ENCODE results near the gene ATF3. TPM values are rescaled to one million over a fixed set of nuclear protein-coding genes. Genes with fewer than 3 reads are reported as not detected.

Gene ATF3
- total RNA-seq, 5 donors from 2014 or later (not counting 1 experiment from before 2014, with no cell fraction given) = 1.5 to 20.1 (median 3.1) TPM

DNA sequence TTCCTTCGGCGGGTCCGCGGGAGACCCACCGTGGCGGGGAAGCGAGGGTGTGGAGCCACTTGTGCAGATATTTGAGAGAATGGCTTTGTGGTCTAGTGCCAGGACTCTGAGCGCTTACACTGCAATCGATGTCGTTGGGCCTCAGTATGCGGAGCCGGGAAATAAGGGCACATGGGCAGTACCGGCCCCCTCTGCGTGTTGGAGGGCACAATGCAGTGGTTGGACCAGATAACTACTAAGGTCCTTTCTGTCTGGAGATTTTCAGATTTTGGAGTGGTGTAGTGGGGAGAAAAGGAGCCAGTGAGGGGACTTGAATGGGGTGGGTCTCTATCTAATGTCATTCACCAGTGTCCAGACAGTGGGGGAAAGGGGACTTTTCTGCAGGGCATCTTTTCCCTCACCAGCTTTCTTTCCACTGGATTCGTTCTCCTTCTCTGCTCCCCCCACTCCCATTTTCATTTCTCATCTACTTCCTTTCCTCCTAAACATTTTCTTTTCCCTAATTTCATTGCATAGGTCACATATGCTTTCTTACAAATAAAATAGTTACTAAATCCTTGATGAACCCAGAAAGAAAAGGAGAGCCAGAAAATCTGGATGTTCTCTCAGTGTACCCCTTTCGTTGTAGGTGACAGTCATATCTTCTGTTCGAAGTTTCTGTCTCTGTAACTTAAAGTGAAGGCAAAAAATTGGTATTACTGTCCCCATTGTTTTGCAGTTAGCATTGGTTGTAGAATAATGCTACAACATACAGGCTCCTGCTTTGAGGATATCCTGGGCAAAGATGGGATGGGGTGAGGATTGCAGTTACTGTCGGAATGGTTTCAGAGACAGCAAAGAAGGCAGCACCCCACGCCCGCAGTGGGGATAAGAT is 1.4 kb downstream of the ATF3 start:
- POLR2A ChIA-PET = no interaction called here
- Mint-ChIP-seq H3K4me3 (peak overlapping the region; percentile 86 to 92 (median 91)), H3K27ac (peak overlapping the region in 1 of 2 donors; percentile 10), H3K27me3 (peaks cover 44 to 55% of the 10 kb centered on the region in 2 donors), H3K4me1 (peaks cover 24 to 33% (median 24%) of the 10 kb centered on the region in 3 donors), H3K36me3 (no peaks in the 10 kb centered on the region), H3K9me3 (no peaks in the 10 kb centered on the region)
- H3K27me3 ChIP-seq (replicated peaks in 1 of 2; ENCODE audit: control insufficient read depth in 2 of 2, extremely low read depth in 1 of 2, insufficient read depth in 2 of 2, low read length in 1 of 2) = peaks cover 11 to 54% of the 10 kb centered on the region in 2 experiments
- WGBS (ENCODE audit: insufficient coverage) = 18% methylated on average over 16 of the region's 20 CpGs
- DNase-seq (no peak), ATAC-seq (replicated peaks in 1 of 4) (no peak)
- H3K4me1 ChIP-seq (ENCODE audit: control insufficient read depth in 1 of 2, extremely low read depth in 1 of 2, insufficient read depth in 2 of 2, low read length in 2 of 2) = peaks cover 21 to 29% of the 10 kb centered on the region in 2 experiments
- CTCF ChIA-PET = interaction anchor here in 1 of 2 donors (0.5 to 0.7 kb wide), 2 partner anchors 72 to 133 kb away, joined by 3 read pairs; no protein-coding TSS in a partner anchor
- H3K27ac ChIP-seq (ENCODE audit: low read length) = no peak overlapping the region
- H3K9me3 ChIP-seq = no peaks in the 10 kb centered on the region
- H3K4me3 ChIP-seq (ENCODE audit: control insufficient read depth in 1 of 2, extremely low read depth in 1 of 2, low read length in 1 of 2) = peak overlapping the region; percentile 76 to 79
- H3K36me3 ChIP-seq (ENCODE audit: control insufficient read depth in 2 of 2, extremely low read depth in 1 of 2, insufficient read depth in 1 of 2, low read length in 1 of 2) = no peaks in the 10 kb centered on the region

DNA sequence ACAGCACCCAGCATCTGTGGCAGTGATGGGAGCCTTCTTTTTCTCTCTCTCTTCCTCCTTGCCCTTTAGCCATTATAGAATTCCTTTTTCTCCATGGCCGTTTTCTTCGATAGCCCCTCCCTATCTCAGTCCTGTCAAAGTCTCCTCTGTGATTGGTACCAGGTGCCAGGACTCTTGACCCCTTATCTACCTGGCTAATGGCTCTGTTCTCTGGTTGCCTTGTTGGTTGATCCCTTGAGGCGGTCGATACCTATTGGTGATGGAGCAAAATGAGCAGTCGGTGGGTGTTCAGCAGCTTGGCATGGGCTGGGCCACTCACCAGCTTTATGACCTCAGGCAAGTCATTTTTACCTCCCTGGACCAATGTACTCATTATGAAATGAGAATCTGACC is 2.0 kb downstream of the ATF3 start:
- DNase-seq = no peak
- ChIA-PET CTCF (no interaction called here), POLR2A (no interaction called here)
- no peak overlapping the region for H3K4me3 ChIP-seq (ENCODE audit: control insufficient read depth in 1 of 2, extremely low read depth in 1 of 2, low read length in 1 of 2)
- ATAC-seq (replicated peaks in 1 of 4) = no peak
- H3K36me3 ChIP-seq (ENCODE audit: control insufficient read depth in 2 of 2, extremely low read depth in 1 of 2, insufficient read depth in 1 of 2, low read length in 1 of 2) = no peaks in the 10 kb centered on the region
- H3K27me3 Mint-ChIP-seq = peaks cover 38 to 49% of the 10 kb centered on the region in 2 donors
- peaks cover 21 to 29% of the 10 kb centered on the region in 2 experiments for H3K4me1 ChIP-seq (ENCODE audit: control insufficient read depth in 1 of 2, extremely low read depth in 1 of 2, insufficient read depth in 2 of 2, low read length in 2 of 2)
- WGBS (ENCODE audit: insufficient coverage) = no CpG with 5 or more reads among the region's 5 CpGs
- peaks cover 24 to 33% (median 24%) of the 10 kb centered on the region in 3 donors for H3K4me1 Mint-ChIP-seq
- H3K9me3 Mint-ChIP-seq = no peaks in the 10 kb centered on the region
- H3K9me3 ChIP-seq = no peaks in the 10 kb centered on the region
- H3K4me3 Mint-ChIP-seq = peak overlapping the region in 2 of 3 donors; percentile 58 to 86
- no peak overlapping the region for H3K27ac ChIP-seq (ENCODE audit: low read length)
- no peaks in the 10 kb centered on the region for H3K36me3 Mint-ChIP-seq
- H3K27ac Mint-ChIP-seq = peak overlapping the region in 1 of 2 donors; percentile 25
- peaks cover 11 to 54% of the 10 kb centered on the region in 2 experiments for H3K27me3 ChIP-seq (replicated peaks in 1 of 2; ENCODE audit: control insufficient read depth in 2 of 2, extremely low read depth in 1 of 2, insufficient read depth in 2 of 2, low read length in 1 of 2)

- no peaks in the 10 kb centered on the region for H3K9me3 Mint-ChIP-seq
- H3K4me3 Mint-ChIP-seq = peak overlapping the region in 2 of 3 donors; percentile 58 to 86
- peaks cover 19 to 29% (median 21%) of the 10 kb centered on the region in 3 donors for H3K4me1 Mint-ChIP-seq
- no peak overlapping the region for H3K4me3 ChIP-seq (ENCODE audit: control insufficient read depth in 1 of 2, extremely low read depth in 1 of 2, low read length in 1 of 2)
- H3K9me3 ChIP-seq = no peaks in the 10 kb centered on the region
- H3K4me1 ChIP-seq (ENCODE audit: control insufficient read depth in 1 of 2, extremely low read depth in 1 of 2, insufficient read depth in 2 of 2, low read length in 2 of 2) = peaks cover 20 to 28% of the 10 kb centered on the region in 2 experiments
- H3K27me3 ChIP-seq (replicated peaks in 1 of 2; ENCODE audit: control insufficient read depth in 2 of 2, extremely low read depth in 1 of 2, insufficient read depth in 2 of 2, low read length in 1 of 2) = peaks cover 5 to 47% of the 10 kb centered on the region in 2 experiments
- 86% methylated on average over 1 of the region's 2 CpGs for WGBS (ENCODE audit: insufficient coverage)
- ATAC-seq (replicated peaks in 1 of 4) (no peak), DNase-seq (no peak)
- POLR2A ChIA-PET = interaction anchor here in 1 of 2 donors (1.2 kb wide), 1 partner anchor 10 kb away, joined by 3 read pairs; no protein-coding TSS in a partner anchor
- no peak overlapping the region for H3K27ac Mint-ChIP-seq
- no peak overlapping the region for H3K27ac ChIP-seq (ENCODE audit: low read length)
- no peaks in the 10 kb centered on the region for H3K36me3 Mint-ChIP-seq
- CTCF ChIA-PET = interaction anchor here in 1 of 2 donors (0.9 kb wide), 1 partner anchor 132 kb away, joined by 3 read pairs; no protein-coding TSS in a partner anchor
- H3K27me3 Mint-ChIP-seq = peaks cover 31 to 42% of the 10 kb centered on the region in 2 donors
- no peaks in the 10 kb centered on the region for H3K36me3 ChIP-seq (ENCODE audit: control insufficient read depth in 2 of 2, extremely low read depth in 1 of 2, insufficient read depth in 1 of 2, low read length in 1 of 2)
Observed at GRCh38 chr1:212611000-212611948, 2.7 kb downstream of the ATF3 start.

DNA sequence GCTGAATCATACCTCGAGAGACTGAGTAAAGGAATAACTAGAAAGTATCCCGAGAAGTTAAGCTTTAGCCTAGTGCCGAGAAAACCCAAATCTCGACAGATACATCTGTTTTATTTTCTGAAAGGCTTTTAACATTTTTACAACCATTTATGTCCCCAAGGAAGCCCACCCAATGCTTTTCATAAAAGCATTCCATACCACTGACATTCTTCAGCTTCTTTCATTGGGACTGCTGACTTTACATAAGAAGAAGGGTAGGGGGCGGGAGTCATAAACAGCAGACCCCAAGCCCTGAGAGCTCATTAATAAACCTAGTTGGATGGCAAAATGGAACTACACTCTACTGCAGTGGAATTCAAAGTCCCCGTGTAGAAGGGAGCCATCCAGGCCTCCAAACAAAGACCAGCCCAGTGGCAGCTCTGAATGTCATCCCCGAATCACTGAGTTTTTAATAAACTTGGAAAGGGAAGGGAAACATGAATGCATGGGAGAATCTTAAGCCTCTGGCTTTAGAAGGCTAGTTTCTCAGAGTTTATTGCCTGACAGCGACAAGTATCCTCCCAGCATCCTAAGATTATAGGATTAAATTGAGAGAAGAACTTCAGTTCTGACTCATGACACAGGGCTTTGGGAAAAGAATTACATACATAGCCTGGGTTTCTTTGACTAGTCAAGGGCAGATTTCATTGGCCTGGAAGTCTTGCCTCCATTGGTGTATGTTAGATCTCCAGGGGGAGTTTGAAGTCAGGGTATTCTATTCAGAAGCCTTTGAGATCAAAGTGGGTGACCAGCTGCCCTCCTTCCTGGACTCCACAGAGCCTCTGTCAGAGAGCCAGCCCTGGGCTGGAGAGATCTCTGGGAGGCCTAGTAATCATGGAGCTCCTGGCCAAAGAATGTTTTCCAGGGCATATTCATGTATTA is 3.7 kb downstream of the ATF3 start:
- Histone ChIP-seq H3K4me1 (ENCODE audit: control insufficient read depth in 1 of 2, extremely low read depth in 1 of 2, insufficient read depth in 2 of 2, low read length in 2 of 2) (peaks cover 12 to 18% of the 10 kb centered on the region in 2 experiments), H3K27me3 (replicated peaks in 1 of 2; ENCODE audit: control insufficient read depth in 2 of 2, extremely low read depth in 1 of 2, insufficient read depth in 2 of 2, low read length in 1 of 2) (peaks cover 3 to 37% of the 10 kb centered on the region in 2 experiments), H3K4me3 (ENCODE audit: control insufficient read depth in 1 of 2, extremely low read depth in 1 of 2, low read length in 1 of 2) (no peak overlapping the region), H3K27ac (ENCODE audit: low read length) (no peak overlapping the region), H3K9me3 (no peaks in the 10 kb centered on the region), H3K36me3 (ENCODE audit: control insufficient read depth in 2 of 2, extremely low read depth in 1 of 2, insufficient read depth in 1 of 2, low read length in 1 of 2) (no peaks in the 10 kb centered on the region)
- Mint-ChIP-seq H3K4me3 (no peak overlapping the region), H3K27me3 (peaks cover 24 to 32% of the 10 kb centered on the region in 2 donors), H3K9me3 (no peaks in the 10 kb centered on the region), H3K4me1 (peaks cover 13 to 19% (median 14%) of the 10 kb centered on the region in 3 donors), H3K36me3 (peaks cover 3% of the 10 kb centered on the region), H3K27ac (no peak overlapping the region)
- ATAC-seq (replicated peaks in 1 of 4) (no peak), DNase-seq (no peak)
- WGBS (ENCODE audit: insufficient coverage) = 83% methylated on average over 1 of the region's 8 CpGs
- ChIA-PET POLR2A (interaction anchor here (0.6 to 1.2 kb wide), 3 partner anchors 11 to 442 kb away, joined by 3 to 5 read pairs (median 3); no protein-coding TSS in a partner anchor), CTCF (interaction anchor here (0.6 to 0.9 kb wide), 3 partner anchors 133 to 246 kb away, joined by 3 to 6 read pairs (median 3); no protein-coding TSS in a partner anchor)

DNA sequence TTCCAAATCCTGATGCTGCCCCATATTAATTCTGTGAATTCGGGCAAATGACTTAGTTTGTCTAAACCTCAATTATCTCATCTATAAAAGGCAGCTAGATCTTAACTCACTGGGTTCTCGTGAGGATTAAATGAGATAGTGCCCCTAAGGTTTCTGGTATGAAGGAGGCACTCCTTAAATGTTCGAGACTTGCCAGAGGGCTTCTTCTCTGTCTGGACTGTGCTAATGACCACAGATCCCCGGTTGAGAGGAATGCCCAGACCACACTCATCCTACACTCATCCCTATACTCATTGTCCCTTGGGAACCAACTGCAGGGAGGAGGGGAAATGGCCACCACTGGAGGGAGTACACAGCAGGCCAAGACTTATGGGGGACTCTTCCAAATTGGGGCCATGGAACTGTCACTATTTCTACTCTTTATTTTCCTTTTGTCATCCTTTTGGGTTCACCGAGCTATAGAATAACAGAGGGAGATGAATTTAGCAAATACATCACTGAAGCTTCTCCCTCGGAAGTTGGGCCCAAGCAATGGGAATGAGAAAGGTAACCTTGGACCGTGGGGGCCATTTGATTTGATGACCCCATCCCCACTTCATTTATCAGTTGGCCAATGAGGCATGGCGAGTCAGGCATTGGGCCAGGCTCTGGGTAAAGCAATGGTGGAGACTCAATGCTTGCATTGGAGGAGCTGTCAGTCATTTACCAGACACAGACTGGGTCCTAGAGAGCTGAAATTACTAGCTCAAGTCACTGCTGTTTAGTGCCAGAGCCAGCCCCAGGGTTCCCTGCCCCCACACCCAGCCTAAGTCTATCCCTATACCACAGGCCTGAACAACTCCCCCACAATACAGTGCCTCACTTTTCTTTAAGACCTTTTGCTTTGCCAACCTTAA is 5.1 kb downstream of the ATF3 start:
- Histone ChIP-seq H3K4me1 (ENCODE audit: control insufficient read depth in 1 of 2, extremely low read depth in 1 of 2, insufficient read depth in 2 of 2, low read length in 2 of 2) (peaks cover 5 to 8% of the 10 kb centered on the region in 2 experiments), H3K4me3 (ENCODE audit: control insufficient read depth in 1 of 2, extremely low read depth in 1 of 2, low read length in 1 of 2) (no peak overlapping the region), H3K36me3 (ENCODE audit: control insufficient read depth in 2 of 2, extremely low read depth in 1 of 2, insufficient read depth in 1 of 2, low read length in 1 of 2) (no peaks in the 10 kb centered on the region), H3K27ac (ENCODE audit: low read length) (no peak overlapping the region), H3K9me3 (no peaks in the 10 kb centered on the region), H3K27me3 (replicated peaks in 1 of 2; ENCODE audit: control insufficient read depth in 2 of 2, extremely low read depth in 1 of 2, insufficient read depth in 2 of 2, low read length in 1 of 2) (peaks cover 3 to 24% of the 10 kb centered on the region in 2 experiments)
- no peak for DNase-seq
- ChIA-PET CTCF (interaction anchor here (0.7 to 1.1 kb wide), 3 partner anchors 13 to 135 kb away, joined by 3 read pairs; no protein-coding TSS in a partner anchor), POLR2A (interaction anchor here in 1 of 2 donors (0.6 to 0.7 kb wide), 2 partner anchors 20 to 56 kb away, joined by 3 to 4 read pairs; no protein-coding TSS in a partner anchor)
- H3K4me1 Mint-ChIP-seq = peaks cover 6 to 12% (median 7%) of the 10 kb centered on the region in 3 donors
- ATAC-seq (replicated peaks in 1 of 4) = no peak
- H3K27me3 Mint-ChIP-seq = peaks cover 19 to 24% of the 10 kb centered on the region in 2 donors
- H3K36me3 Mint-ChIP-seq = peaks cover 7% of the 10 kb centered on the region
- no peak overlapping the region for H3K27ac Mint-ChIP-seq
- no peak overlapping the region for H3K4me3 Mint-ChIP-seq
- H3K9me3 Mint-ChIP-seq = no peaks in the 10 kb centered on the region
- WGBS (ENCODE audit: insufficient coverage) = 100% methylated on average over 1 of the region's 8 CpGs
